Retina (tissue), 1 donor: ENCODE data around the gene CMSS1.
"Not testable (repeated sequence)": the region's sequence is repeated elsewhere in the genome, so short reads cannot be mapped to it uniquely, and the experiment has no call there.

Experiments used
- DNase-seq: peaks from one replicate; pipeline ENCODE4 v3.0.0-alpha.2; 2016

CMSS1 gene

GRCh38 chr3:99818818-99819217 lies 1.2 kb downstream of the CMSS1 start:
- no peak for DNase-seq

DNA sequence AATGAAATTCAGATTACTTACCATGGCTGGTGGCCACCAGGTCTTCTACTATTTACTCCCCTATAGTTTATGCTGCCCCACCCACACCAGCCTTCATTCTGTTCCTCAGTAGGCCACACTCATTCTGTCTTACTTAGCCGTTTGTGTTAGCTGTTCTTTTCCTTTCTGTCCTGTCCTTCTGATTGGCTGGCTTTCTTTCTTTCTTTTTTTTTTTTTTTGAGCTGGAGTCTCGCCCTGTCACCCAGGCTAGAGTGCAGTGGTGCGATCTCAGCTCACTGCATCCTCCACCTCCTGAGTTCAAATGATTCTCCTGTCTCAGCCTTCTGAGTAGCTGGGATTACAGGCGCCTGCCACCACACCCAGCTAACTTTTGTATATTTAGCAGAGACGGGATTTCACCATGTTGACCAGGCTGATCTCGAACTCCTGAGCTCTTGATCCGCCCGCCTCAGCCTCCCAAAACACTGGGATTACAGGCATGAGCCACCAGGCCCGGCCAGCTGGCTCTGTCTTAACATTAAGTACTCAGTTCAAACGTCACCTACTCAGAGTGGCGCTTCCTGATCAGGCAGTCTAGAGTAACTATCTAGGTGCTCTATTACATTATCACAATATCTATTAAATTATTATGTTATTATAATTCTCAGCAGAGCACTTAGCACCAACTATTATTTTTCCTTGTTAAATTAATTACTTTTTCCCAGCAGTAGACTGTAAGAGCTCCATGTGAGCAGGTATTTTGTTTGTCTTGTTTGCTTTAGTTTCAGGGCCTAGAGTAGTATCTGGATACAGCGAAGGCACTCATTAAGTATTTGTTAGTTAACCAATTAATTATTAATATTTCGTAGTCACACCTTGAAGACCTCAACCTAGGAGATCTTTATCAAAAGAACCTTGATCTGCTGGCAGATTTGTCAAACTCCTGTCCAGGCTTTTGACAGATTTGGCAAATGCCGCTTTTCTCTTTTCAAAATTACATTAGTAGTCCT lies 6.4 kb downstream of the CMSS1 start:
- no peak for DNase-seq

- no peak for DNase-seq
Measured at GRCh38 chr3:99825004-99825640, 7.5 kb downstream of the CMSS1 start.

DNA sequence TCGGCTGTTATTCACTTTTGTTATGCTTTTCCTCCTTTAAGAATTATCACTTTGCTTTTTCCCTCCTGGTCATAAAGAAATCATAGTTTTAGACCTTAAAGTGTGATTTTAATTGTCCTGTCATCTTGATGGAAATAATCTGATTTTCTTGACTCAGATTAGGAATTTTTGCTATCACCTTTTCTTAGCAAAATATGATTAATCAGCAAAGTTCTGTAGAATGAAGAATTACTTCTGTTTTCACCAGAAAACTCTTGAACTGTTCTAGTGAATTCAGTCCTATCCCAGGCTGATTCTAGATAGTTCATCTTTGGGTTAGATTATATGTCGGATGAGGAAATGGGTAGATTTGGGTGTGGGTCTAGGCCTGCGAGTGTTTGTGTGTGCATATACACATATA lies 12.2 kb downstream of the CMSS1 start:
- DNase-seq, result no peak

- no peak for DNase-seq
Measured at GRCh38 chr3:99833617-99834205, 16.0 kb downstream of the CMSS1 start.

DNA sequence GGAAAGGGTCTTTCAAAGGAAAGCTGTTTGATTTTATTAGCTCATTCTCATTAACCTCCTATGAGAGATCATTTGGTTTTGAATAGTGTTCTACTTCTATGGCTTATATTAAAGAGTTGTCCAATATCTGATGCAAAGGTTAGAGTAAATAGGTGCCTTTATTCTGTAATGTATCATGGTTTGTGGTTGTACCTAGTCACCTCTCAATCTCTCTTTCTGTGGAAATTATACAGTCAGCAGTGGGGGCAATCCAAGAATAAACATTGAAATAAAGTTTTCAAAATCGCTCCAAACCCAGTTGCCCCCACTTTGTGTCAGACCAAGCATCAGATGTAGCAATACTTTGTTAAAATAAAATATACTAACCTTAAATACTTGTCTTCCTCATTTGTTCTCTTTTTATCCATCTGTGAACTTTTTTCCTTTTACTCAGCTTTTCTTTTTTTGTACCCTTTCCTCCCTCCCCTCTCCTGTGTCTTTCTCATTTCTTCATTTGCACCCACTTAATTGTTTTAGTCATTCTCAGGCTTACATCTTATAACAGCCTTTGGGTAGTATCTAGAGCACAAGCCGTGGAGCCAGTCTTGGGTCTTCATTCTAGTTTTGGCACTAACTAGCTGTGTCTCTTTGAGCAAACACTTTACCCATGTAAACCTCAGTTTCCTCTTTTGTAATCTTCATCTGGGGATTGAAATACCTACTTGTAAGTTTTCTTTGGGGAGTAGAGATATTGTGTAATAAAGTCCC lies 16.7 kb downstream of the CMSS1 start:
- no peak for DNase-seq

DNA sequence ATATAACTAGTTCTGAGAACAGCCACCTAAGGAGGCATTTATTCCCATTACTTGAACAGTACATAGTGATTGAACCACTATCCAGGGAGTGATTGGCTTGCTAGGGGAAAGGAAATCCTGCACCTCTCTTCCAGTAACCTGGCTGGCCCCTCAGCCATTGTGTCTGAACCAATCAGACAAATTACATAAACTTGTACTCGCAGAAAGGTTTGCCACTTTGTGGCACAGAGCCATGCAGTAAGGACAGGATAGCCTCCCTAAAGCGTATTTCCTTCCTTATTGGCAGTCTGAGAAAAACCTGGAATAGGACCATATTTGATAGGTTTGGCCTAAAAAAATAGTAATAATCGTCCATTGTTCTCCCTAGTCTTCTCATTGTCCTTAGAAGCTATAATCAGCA lies 19.0 kb downstream of the CMSS1 start:
- no peak for DNase-seq

GRCh38 chr3:99837715-99838114 lies 20.1 kb downstream of the CMSS1 start:
- no peak for DNase-seq

DNA sequence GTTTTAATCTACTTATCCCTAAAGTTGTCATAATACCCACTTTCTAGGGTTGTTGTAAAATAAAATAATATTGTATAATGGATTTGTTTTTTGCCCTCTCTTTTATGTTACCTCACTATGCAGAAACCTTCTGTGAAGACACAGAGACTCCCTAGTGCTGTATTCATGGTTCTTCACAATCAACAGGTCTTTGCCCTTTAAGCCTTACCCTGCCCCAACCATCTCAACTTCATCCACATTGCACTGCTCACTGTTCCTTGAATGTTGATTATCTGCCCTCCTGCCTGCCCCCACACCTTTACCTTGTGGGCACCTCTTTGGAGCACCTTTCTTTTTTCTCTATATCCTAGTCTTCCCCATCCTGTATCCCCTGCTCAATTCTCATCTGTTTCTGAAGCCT lies 21.1 kb downstream of the CMSS1 start:
- DNase-seq, result no peak

DNA sequence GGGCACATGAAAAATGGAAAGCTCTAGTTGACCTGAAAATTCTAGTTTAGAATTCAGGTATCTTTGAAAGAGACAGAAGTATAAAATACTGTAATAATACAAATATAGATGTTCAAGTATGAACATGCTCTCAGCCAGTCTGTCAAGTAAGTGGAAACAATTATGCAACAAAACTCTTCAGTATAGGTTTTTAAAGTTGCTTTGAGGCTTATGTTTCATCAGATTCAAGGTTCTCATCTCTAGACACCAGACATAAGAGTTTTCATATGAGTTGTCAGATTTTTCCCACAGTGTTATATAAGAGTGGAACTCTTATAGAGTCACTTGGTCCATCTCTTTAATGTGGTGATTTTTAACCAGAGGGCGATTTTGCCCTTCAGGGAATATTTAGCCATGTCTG lies 22.0 kb downstream of the CMSS1 start:
- DNase-seq, result no peak

DNA sequence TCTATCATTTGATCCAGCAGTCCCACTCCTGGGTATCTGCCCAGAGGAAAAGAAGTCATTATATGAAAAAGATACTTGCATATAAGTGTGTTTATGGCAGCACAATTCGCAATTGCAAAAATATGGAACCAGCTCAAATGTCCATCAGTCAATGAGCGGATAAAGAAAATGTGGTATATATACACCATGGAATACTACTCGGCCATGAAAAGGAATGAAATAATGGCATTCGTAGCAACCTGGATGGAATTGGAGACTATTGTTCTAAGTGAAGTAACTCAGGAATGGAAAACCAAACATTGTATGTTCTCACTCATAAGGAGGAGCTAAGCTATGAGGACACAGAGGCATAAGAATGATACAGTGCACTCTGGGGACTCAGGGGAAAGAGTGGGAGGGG lies 24.3 kb downstream of the CMSS1 start:
- not testable (repeated sequence) for DNase-seq

DNA sequence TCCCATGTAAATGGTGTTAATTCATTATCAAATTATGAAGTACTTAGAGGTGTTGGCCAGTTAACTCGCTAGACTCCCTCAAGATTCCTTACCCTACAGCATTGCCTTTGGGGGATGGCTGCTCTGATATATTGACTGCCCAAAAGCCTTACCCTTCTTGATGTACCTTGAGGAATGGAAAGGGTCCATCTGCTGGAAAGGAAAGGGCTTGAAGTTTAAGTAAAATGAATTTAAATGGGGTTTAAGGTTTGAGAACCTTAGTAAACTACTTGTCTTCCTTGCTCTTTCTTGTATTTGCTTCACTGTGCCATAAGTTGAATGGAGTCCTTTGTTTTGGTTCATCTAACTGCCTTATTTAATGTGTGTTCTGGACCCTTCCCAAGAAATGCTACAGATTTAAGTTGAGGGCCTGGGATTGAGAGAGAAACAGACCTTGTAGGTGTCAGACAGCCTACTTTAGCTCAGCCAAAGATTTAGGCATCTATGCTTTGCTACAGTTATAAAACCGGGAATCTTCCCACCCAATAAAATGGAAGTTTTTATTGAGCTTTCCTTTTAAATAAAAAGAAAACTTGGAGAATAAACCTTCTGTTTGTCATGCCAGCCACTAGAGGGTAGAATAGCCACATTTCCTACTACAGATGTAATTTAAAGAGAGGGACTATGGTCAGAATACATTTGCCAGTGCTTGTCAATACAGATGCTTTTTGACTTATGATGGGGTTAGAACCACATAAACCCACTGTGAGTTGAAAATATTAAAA lies 25.3 kb downstream of the CMSS1 start:
- DNase-seq, result peak; percentile 41

DNA sequence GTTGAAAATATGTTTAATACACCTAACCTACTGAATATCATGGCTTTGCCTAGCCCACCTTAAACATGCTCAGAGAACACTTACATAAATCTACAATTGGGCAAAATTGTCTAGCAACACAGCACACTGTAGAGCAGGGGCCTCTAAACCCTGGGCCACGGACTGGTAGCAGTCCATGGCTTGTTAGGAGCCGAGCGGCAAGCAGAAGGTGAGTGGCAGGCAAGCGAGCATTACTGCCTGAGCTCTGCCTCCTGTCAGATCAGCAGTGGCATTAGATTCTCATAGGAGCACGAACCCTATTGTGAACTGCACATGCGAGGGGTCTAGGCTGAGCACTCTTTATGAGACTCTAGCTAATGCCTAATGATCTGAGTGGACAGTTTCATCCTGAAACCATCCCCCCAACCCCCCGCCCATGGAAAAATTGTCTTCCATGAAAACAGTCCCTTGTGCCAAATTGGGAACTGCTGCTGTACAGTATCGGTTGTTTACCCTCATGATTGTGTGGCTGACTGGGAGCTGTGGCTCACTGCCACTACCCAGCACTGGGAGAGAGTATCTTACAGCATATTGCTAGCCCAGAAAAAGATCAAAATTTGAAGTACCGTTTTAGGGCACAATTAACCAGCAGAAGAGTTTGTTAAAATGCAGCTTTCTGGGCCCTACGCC lies 26.1 kb downstream of the CMSS1 start:
- DNase-seq, result peak; percentile 47

GRCh38 chr3:99845331-99845730 lies 27.7 kb downstream of the CMSS1 start:
- no peak for DNase-seq

- DNase-seq, result no peak
Measured at GRCh38 chr3:99845999-99846398, 28.3 kb downstream of the CMSS1 start.

GRCh38 chr3:99846477-99847160 lies 29.0 kb downstream of the CMSS1 start:
- no peak for DNase-seq

DNA sequence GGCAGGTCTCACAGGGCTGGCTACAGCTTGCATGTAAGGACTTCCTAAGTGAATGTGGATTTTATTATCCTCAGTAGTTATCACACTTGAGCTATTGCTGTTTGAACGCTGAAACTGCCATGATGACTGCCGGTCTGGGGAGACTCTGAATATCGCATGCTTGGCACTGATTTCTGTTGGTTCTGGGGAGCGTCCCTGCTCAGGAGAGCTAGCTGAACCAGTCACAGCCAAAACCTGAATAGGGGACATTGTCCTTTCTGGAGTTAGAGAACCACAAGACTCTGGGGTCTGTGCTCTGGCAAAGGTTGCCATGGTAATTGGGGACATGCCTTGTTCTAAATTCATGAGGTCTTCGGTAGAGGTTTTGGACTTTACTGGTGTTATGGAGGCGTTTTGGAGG lies 30.8 kb downstream of the CMSS1 start:
- DNase-seq, result no peak

DNA sequence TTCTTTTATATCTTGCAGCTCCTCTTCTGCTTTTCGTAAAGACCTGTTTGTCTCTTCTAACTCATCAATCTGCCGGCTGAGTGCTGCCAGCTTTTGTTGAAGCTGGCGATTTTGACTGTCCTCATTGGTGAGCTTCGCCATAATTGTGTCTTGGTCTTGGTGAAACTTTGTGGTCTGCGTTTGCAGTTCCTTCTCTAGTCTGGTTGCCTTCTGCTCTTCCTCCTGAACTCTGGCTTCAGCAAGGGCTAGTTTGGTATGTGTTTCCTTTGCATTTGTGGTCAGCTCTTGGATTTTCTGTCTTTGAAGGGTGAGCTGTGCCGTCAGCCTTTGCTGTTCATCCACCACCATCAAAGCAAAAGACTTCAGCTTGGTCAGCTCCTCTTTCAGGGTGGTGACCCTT lies 32.9 kb downstream of the CMSS1 start:
- no peak for DNase-seq

DNA sequence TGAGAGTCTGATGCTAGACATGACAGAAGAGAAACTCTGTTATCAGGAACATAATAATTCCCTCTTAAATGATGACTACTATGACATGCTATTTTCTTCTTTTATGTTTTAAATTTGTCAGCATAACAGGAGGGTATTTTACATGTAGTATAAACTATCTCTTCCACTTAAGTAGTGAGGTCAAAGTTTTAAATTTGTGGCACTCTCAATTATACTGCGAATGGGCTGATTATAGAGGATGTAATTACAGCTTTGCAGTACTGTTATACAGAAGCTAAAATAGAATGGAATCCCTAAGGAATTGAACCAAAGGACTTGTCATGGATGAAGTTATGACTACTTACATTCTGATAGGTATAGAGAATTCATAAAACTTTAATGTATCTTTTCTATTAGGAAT lies 34.3 kb downstream of the CMSS1 start:
- no peak for DNase-seq

- no peak for DNase-seq
Measured at GRCh38 chr3:99852851-99853250, 35.2 kb downstream of the CMSS1 start.

- DNase-seq, result no peak
Measured at GRCh38 chr3:99854756-99855298, 37.2 kb downstream of the CMSS1 start.
